UCSD-AML1 (cell line): ENCODE results near the gene ECEL1.
"Not testable (repeated sequence)": the region's sequence is repeated elsewhere in the genome, so short reads cannot be mapped to it uniquely, and the experiment has no call there.

Experiments used
- DNase-seq: peaks from one replicate; lab custom pipeline; 2025; ENCODE audit not compliant: unreplicated experiment; lab: John Stamatoyannopoulos, UW

The ECEL1 gene

DNA sequence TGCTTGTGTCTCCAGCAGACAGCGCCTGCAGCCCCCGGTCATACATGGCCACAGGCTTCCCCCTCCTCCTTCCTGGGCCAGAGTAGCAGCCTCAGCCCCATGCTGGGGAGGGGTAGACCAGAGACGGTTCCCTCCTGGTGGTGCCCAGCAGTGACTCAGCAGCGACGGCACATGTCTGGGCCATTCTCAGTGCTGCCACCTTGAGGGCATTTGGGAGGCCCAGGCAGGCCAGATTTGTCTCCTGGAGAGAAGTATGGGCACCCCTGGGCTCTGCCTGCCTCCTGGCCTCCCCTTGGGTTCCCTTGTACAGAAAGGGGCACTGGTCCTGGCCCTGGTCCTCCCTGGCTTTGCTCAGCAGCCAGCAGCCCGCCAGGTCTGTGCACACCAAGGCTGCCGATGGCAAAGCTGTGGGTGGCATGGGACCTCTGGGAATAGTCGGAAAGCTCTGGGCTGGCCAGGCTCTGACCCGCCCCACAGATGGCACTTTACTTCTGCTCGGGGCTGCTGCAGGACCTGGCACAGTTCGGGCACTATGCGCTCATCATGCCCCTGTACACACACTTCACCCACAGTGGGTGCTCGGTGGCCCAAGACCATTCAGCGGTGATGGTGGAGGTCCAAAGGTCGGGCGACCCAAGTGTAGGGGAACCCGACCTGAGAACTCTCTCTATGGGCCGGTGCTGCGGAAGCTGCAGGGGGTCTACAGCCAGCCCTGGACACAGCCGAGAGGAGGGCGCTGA, 43.1 kb downstream of the ECEL1 start:
- DNase-seq, result peak; percentile 44

DNA sequence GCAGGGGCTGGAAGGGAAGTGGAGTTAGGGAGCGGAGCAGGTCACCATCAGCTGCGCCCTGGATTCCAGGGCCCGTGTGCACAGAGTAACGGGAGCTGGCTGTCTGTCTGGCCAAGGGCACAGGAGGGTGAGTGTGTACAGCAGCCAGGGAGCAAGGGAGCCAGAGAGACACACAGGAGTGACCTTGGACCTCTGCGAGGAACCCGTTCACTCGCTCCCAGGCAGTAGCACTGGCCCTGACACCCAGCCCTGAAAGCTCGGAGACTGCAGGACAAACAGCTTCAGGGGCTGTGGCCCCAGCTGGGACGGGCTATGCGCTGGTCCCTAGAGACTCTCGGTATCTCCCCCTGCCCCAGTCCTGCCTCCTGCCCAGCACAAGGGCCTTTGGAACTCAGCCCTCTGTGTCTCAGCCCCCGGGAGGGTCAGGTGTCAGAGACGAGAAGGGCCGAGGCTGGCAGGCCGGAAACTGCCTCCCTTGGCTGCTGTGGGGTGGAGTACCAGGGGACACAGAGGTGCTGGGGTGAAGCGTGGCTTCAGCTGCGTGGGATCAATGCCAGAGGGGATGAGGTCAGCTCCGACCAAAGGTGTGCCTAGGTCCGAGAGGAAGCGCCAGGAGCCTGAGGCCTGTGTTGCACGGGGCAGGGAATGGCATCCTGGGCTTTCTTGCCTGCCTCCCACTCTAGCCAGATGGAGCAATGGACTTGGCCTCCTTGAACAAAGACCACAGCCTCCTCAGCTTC, 43.8 kb downstream of the ECEL1 start:
- not testable (repeated sequence) for DNase-seq

- not testable (repeated sequence) for DNase-seq
Observed at GRCh38 chr2:232443047-232443446, 44.6 kb downstream of the ECEL1 start.

GRCh38 chr2:232442431-232442830, 45.2 kb downstream of the ECEL1 start:
- not testable (repeated sequence) for DNase-seq

DNA sequence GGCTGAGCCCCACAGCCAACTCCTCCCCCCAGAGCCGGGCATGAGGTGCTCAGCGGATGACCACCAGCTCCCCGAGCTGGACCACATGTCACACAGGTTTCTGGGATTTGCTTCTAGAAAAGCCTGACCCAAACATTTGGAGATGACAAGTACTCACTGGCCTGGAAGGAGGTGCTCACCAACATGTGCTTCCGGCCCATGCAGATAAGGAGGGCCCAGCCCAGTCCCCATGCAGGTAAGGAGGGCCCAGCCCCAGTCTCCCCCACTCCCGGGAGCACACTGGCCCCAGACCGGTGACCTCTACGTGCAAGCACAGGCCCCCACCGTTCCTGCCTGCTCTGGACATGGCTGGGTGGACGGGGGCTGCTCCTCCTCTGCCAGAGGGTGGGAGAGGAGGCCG, 45.7 kb downstream of the ECEL1 start:
- not testable (repeated sequence) for DNase-seq

GRCh38 chr2:232441147-232441651, 46.4 kb downstream of the ECEL1 start:
- DNase-seq, result no peak

DNA sequence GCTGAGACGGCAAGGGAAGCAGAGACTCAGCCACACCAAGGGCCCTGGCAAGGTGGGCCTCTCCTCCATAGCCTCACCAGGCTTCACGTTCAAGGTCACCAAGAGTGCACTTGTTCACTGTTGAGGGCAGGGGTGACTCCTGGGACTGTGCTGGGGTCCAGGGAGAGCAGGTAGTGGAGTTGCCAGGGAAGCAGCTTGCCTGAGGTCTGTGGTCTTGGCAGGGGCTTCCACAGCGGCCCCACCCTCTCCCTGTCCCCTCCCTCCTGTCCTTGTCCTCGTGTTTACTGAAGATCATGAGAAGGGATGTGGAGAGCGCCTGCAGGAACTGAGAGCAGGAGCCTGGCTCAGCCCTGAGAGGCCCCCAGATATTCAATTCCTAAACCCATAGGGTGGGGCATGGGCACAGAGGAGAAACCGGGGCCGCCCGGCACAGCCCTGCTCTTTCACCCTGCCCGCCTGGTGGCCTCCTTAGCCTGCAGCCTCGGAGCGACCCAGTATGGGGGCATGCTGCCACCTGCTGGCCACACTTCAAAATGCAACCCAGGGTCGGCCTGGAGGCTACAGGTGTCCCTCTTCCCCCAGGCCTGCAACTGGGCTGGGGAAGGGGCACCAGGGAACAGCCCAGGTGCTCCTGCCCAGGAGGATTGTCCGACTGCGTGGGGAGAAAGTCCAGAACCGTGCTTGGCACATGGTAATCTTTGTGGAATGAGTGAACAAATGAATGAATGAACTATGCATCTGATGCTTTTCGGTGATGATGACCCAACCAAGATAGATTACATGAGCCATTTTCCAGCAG, 47.2 kb downstream of the ECEL1 start:
- DNase-seq, result peak; percentile 84

DNA sequence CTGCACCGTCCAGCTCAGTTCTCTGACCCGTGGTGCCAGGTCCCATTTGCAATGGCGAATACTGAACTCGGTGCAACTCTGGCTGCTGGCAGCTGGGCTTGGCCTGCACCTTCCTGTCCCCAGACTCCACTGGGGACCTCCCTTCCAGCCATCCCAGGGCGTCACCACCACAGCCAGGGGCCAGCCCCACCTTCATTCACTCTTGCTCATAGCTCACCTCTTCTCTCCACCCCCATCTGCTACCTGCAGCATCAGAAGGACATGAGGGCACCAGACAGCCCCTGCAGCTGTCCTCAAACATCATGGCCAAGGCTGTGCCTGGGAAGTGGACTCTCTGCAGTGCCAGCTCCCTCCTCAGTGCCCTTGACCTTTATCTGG, 47.9 kb downstream of the ECEL1 start:
- DNase-seq, result no peak

DNA sequence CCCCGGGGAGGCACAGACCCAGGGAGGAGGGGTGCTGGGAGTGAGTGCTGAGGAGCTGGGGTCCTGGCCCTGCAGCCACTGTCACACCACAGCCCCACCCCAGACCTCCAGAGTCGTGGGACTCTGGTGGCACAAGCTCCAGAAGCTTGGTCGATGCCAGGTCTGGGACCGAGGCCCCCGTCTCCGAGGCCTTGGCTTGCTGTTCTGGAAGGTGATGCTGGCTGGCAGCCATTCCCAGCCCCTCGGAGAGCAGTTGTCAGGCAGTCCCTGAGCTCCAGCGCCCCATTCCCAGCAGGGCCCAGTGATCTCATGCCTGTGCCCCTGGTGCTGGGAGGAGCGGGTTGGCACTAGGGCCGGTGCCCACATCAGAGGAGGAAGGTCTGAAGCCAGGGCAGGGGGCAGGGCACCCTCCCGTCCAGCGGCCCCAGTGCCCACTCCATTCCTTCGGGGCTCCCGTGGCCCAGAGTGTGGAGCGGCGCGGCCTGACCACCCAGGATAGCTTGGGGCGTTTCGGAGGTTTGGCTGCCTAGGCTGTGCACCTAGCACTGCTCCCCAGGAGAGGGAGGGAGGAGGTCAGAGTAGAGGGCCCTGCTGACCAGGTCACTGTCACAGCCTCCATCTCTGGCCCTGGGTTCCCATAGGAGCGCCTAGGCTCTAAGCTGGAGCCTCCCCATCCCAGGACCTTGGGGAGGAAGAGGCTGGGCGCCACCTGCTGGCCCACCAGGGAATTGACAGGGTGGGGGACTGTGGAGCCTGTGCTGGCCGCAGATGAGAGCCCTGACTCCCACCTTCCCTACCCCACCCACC, 48.5 kb downstream of the ECEL1 start:
- DNase-seq, result peak; percentile 45

DNA sequence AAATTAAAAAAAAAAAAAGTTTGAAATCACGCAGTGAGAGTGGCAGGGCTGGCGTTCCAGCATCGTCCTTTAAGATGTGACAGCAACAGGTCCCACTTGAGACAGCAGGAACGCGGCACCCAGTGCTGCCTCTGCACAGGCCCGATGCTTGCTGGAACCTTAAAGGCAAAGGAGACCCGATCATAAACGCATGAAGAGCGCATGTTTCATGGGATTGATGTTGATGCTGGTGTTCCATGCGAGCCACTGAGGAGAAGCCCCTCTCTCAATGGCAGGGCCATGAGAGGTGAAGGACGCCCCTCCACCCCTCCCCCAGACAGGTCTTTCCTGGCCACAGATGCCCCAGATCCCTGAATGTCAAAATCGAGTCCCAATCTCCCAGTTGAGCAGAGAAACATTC, 49.5 kb downstream of the ECEL1 start:
- no peak for DNase-seq

DNA sequence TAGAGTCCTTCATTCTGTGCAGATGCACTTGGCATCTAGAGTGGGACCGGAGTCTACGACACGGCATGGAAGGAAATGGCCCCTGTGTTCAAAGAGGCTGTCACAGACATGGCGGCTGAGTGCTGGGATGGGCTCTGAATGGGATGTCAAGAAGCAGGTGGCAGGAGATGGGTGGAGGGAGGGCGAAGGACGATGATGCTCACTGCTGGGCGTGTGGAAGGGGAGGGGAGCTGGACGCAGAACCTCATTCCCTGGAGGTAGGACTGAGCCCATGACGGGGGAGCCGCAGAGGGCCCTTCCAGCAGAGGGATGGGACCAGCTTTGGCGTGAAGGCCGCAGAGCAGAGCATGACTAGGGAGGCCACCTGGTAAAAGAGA, 50.5 kb downstream of the ECEL1 start:
- no peak for DNase-seq

GRCh38 chr2:232436381-232437194, 51.0 kb downstream of the ECEL1 start:
- no peak for DNase-seq

DNA sequence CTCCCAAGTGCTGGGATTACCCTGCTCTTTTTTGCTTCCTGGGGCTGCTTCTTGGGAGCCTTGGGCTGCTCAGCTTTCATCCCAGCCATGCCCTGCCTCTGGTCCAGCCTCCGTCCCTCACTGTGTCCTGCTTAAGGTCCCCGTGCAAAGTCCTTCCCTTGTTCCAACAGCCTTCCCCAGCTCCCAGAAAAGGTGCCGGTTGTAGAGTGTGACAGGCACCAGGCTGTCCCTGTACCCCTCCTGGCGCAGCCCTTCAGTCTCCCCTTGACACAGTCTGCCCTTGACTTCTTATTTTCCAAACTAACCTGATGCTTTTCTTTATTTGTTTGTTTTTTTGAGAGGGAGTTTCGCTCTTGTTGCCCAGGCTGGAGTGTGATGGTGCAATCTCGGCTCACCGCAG, 51.8 kb downstream of the ECEL1 start:
- DNase-seq, result no peak

DNA sequence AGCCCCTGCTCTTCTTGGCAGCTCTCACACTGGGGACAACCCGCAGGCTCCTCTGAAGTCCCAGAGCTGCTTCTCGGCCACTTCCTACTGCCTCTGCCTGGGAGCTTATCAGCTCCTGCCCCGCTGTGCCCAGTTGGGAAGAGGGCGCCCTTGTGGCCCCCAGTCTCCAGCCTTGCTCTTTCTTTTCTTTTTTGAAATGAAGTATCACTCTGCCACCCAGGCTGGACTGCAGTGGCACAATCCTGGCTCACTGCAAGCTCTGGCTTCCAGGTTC, 52.3 kb downstream of the ECEL1 start:
- no peak for DNase-seq

DNA sequence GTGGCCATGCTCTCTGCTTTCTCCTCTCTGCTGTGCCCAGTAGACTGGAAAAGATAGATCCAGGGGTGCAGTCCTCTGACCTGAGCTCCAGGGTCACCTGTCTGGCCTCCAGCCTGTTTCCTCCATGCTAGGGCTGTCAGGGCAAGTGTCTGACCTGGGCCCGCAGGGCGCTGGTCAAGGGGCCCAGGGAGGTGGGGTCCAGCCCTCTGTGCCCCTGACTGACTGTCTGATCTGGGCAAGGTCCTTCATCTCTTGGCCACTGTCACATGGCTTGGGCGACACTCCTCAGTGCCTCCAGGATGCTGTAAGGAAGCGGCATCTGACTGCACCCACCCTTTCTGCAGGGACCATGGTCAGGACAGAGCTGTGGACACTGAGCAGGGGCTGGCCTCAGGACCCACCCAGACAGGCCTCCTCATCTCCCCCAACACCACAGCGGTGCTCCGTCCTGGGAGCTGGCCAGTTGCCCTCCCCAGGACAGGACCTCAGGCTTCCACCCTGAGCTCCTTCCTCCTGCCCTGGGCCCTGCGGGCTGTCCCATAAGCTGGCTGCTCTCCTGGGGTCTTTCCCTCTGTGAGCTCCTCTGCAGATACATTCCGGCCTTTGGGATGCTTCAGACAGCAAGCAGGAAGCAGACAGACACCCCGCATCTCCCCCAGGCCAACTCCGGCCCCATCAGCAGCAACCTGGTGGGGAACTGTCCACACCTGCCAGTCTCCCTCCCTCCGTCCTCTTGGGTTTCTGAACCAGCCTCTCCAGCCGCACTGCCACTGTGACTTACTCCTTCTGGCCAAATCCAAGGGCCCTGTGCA, 52.9 kb downstream of the ECEL1 start:
- no peak for DNase-seq

DNA sequence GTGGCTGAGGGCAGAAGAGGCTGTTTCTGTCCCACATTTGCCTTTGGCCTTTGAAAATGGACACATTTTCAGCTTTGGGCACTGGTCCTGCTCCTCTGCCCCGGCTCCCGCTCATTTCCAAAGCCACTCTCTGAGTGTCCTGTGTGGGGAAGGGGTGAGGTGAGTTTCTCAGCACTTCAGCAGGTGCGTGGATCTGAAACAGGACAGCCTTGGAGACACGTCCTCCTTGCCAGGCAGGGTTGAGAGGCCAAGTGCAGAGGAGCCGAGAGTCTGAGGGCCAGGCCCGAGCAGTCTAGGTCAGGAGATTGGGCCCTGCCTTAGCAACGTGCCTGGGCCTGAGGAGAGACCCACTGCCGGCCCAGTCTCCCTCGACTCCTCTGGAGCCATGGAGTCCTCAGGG, 53.5 kb downstream of the ECEL1 start:
- DNase-seq, result no peak

- DNase-seq, result not testable (repeated sequence)
Observed at GRCh38 chr2:232433622-232434021, 54.0 kb downstream of the ECEL1 start.

DNA sequence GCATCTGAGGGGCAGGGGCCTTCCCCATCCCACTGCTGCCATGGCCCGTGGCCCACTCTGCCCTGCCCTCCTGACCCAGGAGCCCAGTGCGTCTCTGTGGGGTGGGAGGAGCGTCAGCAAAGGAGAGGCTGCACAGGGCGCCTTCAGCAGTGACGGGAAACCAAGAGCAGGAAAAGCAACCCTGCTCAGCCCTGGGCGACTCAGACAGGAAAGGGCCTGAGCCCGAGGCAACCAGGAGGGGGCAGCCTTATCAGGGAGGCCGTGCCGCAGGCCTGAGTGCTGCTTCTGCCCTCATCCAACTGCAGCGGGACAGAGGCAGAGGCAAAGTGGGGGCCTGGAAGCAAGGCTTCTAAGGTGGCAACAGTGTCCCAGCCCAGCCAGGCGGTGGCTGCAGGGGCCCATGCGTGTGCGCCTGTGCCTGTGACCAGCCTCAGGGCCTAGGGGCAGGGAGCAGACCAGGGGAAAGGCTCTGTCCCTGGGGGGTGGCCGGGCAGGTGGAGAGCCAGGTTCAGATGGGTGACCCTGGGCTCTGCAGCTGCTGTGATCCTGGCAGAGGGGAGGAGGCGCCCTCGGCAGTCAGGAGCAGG, 54.9 kb downstream of the ECEL1 start:
- DNase-seq, result peak; percentile 71
